RCC 7860 (cell line): ENCODE results near the gene NFE2.

ENCODE experiments used
- DNase-seq: peaks from one replicate; pipeline ENCODE4 v3.0.0-alpha.2; 2015; ENCODE audit warnings: low spot score
- FAIRE-seq: peaks from 2 replicates; lab custom pipeline; 2012; peaks lifted over from hg19 to GRCh38; lab: Jason Lieb, UNC

NFE2 gene

DNA sequence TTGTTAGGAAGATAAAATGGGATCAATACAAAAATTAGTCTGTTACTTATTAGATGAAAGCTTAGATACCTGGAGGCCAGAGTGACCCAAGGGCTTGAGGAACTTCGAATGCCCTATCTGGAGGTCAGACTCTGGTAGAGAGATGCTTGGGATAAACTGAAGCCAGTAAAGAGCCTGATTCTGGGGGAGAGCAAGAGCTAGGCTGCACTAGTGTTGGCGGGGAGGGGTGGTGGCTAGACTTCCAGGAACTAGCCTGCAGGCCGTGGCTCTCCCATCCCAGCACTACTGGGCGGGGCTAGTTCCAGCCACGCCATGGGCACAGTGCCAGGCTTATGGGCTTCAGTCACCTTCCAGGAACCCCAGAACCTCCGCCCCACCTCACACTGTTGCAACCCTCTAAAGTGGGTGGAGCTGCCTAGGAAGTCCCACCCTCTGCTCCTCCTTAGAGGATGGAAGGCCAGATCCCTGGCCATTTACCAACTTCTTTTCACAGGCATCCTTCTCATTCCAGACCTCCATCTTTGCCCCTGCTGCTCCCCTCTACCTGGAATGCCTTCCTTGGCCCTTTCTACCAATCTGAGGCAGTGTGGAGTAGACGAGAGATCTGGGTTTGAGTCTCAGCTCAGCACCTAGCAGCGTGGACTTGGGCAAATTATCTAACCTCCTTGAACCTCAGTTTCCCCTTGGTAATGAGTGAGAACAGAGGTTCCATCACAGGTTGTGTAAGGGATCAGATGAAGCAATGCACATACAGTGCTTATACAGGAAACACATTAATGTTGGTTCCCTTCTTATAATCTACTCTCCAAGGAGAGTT, 6.3 kb upstream of the NFE2 start:
- FAIRE-seq (no peak), DNase-seq (peak; percentile 23)

DNA sequence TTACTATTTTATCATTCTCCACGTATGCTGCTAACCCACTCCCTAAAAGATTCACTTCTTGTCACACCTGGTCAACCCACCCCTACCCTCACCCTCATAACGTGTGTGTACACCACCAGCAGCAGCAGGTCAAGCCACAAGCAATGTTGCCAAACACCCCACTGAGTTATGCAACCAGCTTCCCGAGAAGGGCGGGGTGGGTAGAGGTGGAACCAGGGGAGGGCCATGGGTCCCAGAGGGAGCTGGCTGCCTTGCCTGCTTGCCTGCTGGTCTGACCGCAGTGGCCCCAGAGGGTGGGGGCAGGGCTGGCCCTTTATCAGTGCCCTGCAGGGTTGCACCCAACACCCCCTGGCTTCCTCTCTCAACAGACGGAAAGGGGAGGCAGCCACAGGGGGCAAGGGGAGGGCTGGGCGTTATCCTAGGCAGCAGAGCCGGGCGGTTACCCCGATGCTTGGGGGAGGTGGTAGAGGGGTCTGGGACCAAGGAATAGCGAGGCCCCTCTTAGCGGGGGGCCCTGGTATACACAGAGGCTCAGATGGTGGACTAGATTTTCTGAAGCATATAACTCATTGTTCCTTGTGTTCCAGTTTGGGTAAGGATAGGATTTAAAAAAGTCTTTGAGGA, 3.5 kb upstream of the NFE2 start:
- DNase-seq, result no peak
- no peak for FAIRE-seq

DNA sequence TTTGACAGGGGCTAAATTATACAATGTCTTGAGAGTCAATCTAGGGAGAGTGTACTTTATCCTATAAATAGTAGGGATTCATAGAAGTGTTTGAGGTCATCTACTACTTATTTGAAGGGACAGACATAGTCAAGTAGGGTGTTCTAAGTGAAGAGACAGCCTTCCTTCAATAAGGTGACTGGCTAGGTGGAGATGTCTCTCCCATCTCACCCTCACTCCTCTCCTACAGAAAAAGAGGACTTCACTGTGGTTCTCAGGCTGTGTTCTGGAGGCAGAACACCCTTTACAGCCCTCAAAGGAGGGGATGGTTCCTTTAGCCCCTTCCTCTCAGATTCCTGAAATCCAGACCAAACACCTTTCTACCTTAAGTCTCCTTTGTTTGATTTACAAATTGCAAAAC, 2.8 kb upstream of the NFE2 start:
- no peak for FAIRE-seq
- DNase-seq, result no peak

DNA sequence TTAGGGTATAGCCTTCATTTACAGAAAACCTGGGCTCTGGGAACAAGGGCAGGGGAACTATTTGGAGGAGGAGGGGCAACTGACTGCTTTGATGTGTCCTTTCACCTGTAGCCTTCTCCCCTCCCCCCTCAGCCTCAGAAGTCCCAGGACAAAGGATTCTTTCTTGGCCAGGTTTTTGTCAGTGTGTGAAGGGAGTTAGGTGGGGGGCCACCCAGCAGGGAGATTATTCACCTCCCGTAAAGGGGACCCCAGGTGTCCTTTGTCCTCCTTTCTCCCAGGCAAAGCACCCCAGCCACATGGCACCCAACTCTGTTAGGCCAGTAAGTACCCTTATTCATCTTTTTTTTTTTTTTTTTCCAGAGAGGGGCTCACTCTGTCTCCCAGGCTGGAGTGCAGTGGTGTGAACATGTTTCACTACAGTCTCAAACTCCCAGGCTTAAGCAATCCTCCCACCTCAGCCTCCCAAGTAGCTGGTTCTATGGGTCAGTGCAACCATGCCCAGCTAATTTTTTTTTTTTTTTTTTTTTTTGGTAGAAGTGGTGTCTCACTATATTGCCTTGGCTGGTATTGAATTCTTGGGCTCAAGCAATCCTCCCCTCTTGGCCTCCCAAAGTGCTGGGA, 723 bp upstream of the NFE2 start:
- no peak for DNase-seq
- FAIRE-seq, result no peak

DNA sequence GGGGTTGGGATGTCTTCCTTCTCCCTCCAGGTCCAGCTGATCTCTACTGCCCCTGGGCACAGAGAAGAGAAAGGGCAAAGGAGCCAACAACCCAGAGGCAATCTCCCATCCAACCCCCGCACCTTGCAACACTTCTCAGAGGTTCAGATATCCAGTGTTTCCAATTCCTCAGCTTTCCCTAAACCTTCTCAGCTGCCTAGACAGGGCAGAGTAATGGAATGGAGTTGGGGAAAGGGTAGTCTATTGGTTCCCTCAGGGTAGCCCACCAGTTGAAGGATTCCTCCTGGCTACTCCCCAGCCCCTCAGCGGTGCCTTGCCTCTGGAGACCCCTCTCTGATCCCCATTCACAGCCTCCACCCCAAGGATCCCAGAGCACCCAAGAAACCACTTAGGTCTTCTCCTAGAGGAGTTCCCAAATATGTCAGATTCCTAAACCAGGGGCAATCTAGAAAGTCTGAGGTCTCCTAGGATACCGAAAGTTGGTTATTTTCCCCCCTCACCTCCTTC, 537 bp downstream of the NFE2 start:
- FAIRE-seq (no peak), DNase-seq (no peak)

DNA sequence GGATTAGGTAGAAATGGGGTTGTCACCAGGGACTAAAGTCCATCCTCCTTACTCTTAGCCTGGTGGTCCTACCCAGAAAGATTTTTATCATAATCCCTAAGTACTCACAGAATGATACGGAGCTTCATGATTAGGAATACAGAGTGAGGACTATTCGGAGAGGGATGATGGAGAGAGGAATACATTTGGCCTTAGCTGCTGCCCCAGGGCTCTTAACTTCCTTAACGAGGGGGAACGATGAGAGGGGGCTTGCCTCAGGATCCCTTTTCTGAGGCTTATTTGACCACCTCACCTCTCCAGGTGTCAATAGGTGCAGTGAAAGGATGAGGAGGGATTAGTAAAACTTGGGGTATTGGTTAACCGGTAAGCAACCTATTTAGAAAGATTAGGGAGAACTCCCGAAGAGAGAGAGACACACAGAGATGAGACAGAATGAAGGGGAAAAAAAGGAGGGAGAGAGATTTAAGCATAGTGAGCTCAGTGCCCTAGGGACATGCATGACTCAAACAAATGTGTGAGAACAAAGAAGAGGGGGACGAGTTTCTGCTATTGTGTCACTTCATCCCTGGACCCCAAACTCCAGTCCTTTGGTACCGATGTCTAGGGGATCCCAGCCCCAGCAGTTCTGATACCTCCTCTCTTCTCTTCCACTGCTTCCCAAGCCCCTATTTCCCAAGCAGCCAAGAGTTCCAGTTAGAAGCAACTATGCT, 1.1 kb downstream of the NFE2 start:
- DNase-seq (no peak), FAIRE-seq (no peak)

DNA sequence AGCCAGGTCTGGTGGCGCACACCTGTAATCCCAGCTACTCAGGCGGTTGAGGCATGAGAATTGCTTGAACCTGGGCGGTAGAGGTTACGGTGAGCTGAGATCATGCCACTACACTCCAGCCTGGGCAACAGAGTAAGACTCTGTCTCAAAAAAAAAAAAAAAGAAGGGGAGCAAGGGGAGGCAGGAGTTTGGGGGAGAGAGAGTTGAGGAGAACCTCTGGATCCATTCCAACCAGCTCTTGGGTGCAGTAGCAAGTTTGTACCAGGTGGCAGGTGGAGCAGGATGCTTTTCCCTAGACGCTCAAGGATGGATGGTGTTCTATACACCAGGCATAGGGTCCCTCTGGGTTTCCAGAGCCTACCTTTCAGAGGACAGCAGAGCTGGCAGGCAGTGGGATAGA, 1.9 kb downstream of the NFE2 start:
- FAIRE-seq (no peak), DNase-seq (no peak)

DNA sequence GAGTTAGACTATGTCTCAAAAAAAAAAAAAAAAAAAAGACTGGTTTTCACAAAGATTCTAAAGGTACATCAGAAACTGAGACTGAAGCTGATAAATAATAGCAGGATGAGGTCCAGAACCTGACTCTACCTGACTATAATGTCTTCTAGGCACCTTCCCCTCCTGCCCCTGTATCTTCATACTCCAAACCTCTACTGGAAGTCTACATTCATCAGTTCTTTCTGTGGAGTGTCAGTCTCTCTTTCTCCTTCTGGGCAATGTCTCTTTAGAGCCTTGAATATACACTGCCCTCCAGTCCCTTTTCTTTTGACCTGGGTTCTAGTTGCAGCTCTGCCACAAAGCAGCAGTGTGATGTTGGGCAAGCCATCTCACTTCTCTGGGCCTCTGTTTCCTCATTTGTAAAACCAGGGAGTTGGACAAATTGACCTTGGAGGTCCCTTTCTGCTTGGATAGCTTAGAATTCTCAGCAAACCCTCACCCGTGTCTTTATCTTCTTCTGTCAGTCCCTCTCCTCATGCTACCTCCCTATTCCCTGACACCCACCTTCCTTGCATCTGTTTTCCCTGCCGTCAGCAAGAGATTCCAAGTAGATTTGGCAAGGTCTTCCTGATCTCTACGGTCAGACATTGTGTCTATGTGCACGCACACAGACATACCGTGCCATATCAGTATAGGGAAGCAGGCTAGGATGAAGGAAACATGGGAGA, 4.3 kb downstream of the NFE2 start:
- DNase-seq (no peak), FAIRE-seq (no peak)

DNA sequence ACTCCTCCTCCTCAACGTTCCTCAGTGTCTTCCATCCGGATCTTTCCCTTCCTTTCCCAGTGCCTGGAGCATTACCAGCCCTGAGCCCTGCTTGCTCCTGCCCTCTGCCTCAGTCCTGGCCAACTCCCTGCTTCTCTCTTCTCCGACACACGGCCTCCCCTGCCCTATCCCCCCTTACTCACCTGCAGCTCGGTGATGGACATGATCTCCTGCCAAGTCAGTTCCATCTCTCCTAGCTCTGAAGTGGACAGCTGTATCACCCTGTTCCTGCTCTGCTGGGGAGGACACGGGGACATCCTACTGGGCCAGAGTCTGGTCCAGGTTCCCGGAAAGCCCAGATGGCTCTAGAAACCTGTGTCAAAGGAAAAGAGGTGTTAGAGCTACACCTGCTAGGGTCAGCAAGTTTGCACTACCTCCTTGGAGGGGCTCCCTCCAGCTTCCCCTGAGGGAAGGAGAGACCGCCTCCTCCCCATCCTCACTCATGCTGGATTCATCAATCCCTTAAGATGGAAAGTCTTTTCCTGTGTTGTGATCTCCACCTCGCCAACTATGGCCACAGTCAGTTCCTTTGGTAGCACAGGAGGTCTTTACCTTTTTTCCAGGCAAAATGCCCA, 5.8 kb downstream of the NFE2 start:
- FAIRE-seq (no peak), DNase-seq (no peak)

DNA sequence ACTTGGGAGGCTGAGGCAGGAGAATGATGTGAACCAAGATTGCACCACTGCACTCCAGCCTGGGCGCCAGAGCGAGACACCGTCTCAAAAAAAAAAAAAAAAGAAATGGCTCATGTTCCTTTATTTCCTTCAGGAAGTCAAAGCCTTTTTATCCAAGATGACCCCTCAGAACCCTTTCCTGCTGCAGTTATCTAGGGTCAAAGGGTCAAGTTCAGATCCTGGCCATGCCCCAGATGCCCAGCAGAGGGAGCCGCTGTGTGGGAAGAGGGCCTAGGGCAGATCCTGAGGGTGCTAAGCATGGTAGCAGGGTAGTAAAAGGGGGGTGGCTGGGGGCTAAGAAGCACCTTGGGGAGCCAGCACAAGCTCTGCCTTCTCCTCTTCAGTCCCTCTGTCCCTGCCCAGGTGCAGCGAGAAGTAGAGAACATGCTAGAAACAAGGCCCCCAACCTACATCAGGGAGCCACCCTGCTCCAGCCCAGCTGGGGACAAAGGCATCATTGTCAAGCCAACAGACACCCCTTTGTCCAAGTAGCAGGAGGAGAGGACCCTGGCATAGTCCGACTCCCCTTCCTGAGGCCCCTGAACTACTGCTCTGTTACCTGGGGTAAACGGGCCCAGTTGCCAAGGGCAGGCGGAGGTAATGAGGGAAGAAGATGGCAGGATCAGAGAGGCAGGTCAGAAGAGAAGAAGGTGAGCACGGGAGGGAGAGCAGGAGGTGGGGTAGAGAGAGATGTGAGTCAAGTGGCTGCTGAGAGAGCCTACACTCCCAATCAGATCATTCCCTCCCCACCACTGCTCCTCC, 6.5 kb downstream of the NFE2 start:
- FAIRE-seq (no peak), DNase-seq (no peak)

DNA sequence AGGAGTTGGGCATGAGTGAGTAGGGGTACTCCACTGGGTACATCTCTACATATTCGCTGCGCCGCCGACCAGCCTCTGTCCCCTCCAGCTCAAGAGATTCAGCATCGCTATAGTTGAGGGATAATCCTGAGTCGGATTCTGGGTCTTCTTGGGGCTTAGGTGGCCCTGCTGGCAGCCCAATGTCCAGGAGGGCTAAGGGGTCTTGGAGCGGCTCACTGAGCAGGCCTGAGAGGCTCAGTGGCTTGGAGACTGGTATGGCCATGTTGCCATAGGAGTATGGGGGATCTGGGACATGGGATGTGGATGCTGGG, 7.9 kb downstream of the NFE2 start:
- FAIRE-seq (no peak), DNase-seq (no peak)

DNA sequence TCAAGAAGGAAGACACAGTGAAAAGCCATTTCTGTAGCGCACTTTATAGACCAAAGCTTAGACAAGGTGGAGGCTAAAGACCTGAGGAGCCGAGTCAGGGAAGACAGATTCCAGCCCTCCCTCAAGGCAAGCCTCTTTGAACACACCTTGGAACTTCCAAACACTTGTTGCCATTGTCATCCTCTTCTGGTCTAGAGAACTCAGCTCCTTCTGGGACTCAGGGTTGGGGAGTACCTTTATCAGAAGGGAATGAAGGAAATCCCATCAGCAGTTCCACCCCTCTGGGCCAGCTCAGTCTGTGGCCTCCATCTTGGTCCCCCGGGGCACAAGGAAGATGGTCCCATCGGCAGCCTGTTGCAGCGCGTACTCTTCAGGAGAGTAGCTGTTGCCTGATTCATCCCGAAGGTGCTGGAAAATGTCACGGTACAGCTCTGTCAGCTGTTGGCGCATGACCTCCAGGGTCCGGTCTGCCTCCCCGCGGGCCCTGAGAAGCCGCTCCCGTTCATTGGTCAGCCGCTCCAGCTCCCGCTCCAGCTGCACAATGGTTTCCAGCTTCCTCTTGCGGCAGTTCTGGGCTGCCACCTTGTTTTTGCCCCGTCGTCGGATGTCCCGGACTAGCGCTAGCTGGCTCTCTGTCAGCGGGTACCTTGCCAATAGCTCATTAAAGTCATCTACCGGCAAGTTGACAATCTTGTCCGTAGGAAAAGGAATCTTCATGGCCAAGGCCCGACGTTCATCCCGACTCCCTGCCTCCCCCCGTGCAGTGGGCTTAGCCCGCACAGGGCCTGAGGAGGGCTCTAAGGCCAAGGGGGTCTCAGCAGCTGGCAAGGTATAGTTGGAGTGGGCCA, 8.5 kb downstream of the NFE2 start:
- DNase-seq, result no peak
- no peak for FAIRE-seq

DNA sequence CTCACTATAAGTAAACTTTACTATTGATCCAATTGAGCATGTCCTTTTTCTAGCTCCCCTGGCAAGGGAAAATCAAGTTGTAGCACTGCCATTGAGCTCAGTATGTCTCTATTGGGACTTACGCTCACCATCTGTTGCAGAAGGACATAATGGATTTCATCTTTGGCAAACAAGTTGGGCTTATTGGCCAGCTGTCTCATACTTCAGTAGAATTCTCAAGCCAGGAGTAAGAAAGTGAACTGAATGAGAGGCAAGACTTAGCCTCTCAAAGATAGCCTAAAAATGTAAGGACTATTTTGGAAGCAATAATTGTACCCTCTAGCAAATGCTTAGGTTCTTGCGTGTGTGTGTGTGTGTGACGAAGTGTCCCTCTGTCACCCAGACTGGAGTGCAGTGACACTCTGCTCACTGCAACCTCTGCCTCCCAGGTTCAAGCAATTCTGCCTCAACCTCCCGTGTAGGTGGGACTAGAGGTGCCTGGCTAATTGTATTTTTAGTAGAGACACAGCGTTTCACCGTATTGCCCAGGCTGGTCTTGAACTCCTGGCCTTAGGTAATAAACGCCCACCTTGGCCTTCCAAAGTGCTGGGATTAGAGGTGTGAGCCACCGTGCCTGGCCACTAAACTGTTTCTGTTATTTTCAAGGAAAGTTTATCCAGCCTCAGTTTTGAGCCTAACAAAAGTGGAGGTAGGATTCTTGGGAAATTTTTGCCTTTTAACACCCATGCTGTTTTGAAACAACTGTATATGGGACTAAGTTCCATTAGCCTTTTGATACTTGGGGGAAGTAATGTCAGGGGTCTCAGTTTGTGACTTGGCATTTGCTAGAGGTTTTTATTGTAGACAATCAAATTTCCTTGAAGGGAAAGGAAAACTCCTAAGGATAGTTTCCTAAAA, 13.3 kb downstream of the NFE2 start:
- DNase-seq (no peak), FAIRE-seq (no peak)

DNA sequence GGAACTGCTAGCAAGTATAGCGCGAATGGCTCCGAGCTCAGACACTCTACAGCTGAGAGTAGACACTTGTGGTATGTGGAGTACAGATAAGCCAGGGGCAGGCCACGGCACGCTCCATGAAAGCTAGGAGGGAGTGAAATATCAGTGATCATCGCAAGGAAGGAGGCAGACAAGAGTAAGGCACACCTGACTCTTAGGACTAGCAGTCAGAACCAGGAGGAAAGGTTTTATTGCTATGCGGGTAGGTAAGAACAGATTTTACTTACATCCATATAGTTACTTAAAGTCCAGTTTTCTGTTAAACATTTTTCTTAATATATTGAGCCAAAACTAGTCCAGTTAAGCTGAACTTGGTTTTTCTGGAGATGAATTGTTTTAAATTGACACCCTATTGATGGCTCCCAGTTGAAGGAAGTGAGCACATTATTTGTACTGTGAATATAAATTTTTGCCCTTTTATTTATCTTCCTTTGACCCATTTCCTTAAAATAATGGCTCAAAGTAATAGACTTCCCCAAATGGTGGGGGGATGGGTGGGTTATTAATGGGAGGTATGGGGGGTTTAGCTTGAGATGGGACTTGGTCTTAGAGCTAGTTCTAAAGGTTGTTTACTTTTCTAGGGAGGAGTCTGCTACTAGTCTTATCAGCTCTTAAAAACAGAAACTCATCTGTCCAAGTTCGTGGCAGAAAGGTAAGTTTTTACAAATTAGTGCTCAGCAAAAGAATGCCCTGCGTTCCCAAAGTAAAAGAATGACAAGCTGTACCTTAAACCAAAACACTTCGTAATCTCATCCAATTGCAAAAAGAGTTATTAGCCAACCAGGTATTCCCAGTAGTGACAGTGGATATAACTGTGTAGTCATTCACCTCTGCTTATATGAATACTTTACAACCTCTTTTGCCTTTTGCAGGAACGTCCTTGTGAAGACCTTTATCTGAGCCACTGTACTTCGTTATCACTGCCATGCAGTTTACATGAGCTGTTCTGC, 14.5 kb downstream of the NFE2 start:
- DNase-seq (no peak), FAIRE-seq (no peak)

DNA sequence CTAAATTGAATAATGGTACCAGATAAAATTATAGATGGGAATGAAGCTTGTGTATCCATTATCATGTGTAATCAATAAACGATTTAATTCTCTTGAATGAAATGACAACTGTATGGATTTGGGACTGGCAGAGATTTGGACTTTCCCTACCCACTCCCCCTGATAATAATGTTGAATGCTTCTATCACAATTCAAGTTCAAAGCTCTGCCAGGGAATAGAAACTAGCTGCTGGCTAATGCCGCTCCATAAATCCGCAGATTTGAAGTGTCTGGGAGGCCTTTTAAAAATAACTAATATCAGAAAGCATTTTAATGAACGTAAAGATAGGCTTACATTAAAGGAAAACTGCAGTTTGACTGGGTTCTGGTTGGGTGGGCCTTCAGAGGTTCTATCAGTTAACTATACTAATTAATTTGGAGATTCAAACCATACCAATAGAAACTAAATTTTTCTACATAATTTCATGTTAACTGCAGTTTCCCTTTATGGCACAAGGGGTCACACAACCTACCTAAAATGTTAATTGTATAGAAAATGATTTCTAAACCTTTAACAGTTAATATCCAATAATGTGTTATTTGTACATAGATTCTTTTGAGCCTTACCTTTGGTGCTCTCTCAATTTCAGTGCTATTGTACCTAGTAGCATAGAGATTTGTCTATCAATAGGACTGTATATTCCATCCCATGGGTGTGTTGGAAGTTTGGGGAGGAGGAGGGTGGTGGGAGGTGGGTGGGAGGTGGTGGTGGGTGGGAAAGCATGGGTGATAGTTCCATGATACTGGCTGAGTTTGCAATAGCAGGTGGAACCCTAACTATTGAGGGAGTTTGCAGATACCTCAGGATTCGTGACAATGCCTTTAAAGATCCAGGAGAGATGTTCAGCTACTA, 15.4 kb downstream of the NFE2 start:
- no peak for FAIRE-seq
- no peak for DNase-seq
